Smooth muscle cell (in vitro differentiated cells): Measurements from ENCODE around the gene DNPEP. TPM values are rescaled to one million over a fixed set of nuclear protein-coding genes. Genes with fewer than 3 reads are reported as not detected.

Source experiments
- DNase-seq: peaks from one replicate; lab custom pipeline; 2025; ENCODE audit not compliant: unreplicated experiment; lab: John Stamatoyannopoulos, UW
- H2AFZ ChIP-seq: fragments of 200-600 bp; sonication (generic); 2 replicates; pipeline ENCODE4 v1.6.0; 2016; ENCODE audit warnings: antibody characterized with exemption, low read depth, mild to moderate bottlenecking
- H3F3A ChIP-seq: fragments of 200-600 bp; sonication (generic); 2 replicates; pipeline ENCODE4 v1.6.0; 2017; ENCODE audit warnings: antibody characterized with exemption, low read depth
- H3K27ac ChIP-seq: fragments of 200-600 bp; sonication (generic); 2 replicates; pipeline ENCODE4 v1.5.1; 2016; ENCODE audit warnings: low read depth, mild to moderate bottlenecking
- H3K27me3 ChIP-seq: fragments of 200-600 bp; sonication (generic); 2 replicates; pipeline ENCODE4 v1.6.1; 2016; ENCODE audit warnings: low read depth, mild to moderate bottlenecking
- H3K36me3 ChIP-seq: fragments of 200-600 bp; sonication (generic); 2 replicates; pipeline ENCODE4 v1.5.1; 2016; ENCODE audit warnings: low read depth
- H3K4me1 ChIP-seq: fragments of 200-600 bp; sonication (generic); 2 replicates; pipeline ENCODE4 v1.5.1; 2016; ENCODE audit warnings: low read depth
- H3K4me2 ChIP-seq: fragments of 200-600 bp; sonication (generic); 2 replicates; pipeline ENCODE4 v1.6.0; 2016; ENCODE audit warnings: mild to moderate bottlenecking
- H3K4me3 ChIP-seq: fragments of 200-600 bp; sonication (generic); 2 replicates; pipeline ENCODE4 v1.5.1; 2016; ENCODE audit warnings: mild to moderate bottlenecking
- H3K79me2 ChIP-seq: fragments of 200-600 bp; sonication (generic); 2 replicates; pipeline ENCODE4 v1.6.0; 2016; ENCODE audit warnings: low read depth, mild to moderate bottlenecking
- H3K9ac ChIP-seq: fragments of 200-600 bp; sonication (generic); 2 replicates; pipeline ENCODE4 v1.6.0; 2016; ENCODE audit warnings: low read depth
- H3K9me3 ChIP-seq: fragments of 200-600 bp; sonication (generic); replicated peaks from 2 replicates; pipeline ENCODE4 v1.5.1; 2016; ENCODE audit warnings: low read depth
- H4K20me1 ChIP-seq: fragments of 200-600 bp; sonication (generic); 2 replicates; pipeline ENCODE4 v1.6.0; 2016; ENCODE audit warnings: low read depth
- WGBS: methylation state at CpG from one replicate; pipeline ENCODE4 v1.1.7; 2016; ENCODE audit warnings: low lambda C conversion rate; 5-methylcytosine and 5-hydroxymethylcytosine counted together
- polyA plus RNA-seq: library from polyadenylated mRNA; unstranded; fragments of >200 nt; fragmentation: Nextera tagmentation; extraction: Ambion mirVana; gene quantifications from 2 replicates; pipeline ENCODE4 v1.2.1, GENCODE V29; 2016
- total RNA-seq: library from RNA; depleted of rRNA; stranded (reverse); fragments of >200 nt; gene quantifications from 2 replicates; pipeline ENCODE4 v1.2.3, GENCODE V29; 2014
- TF ChIP-seq, protein P1 (sequence below): fragments of 200-600 bp; sonication (generic); IDR thresholded peaks from 2 replicates; pipeline ENCODE4 v1.5.1; 2017; ENCODE audit warnings: borderline replicate concordance, mild to moderate bottlenecking, antibody characterized with exemption; ENCODE audit not compliant: insufficient read depth, poor library complexity, severe bottlenecking

DNPEP gene
- total and polyA plus RNA-seq, 2 experiments from 2014 or later: 48.1 to 137 TPM

DNA sequence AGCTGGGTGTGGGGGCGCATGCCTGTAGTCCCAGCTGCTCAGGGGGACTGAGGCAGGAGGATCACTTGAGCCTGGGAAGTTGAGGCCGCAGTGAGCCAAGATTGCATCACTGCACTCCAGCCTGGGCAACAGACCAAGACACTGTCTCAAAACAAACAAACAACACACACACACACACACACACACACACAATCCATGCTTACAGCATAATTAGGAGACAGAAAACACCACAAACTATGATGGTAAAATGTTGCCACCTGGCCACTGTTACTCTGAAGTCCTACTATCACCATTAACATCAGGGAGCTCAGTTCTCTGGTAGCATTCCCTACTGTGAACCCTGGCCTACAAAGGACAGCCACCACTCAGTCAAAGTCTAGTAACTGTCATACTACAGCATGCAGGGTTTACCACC is 18.3 kb downstream of the DNPEP start:
- H3K9me3 ChIP-seq: no peaks in the 10 kb centered on the region
- no peak overlapping the region for H2AFZ ChIP-seq
- WGBS: 46% methylated on average over 2 of the region's 2 CpGs
- H3K27ac ChIP-seq: peak overlapping the region; percentile 10
- H3K27me3 ChIP-seq: no peaks in the 10 kb centered on the region
- H3K4me1 ChIP-seq: no peaks in the 10 kb centered on the region
- no peaks in the 10 kb centered on the region for H3K36me3 ChIP-seq
- no peaks in the 10 kb centered on the region for H4K20me1 ChIP-seq
- TF ChIP-seq, protein P1, sequence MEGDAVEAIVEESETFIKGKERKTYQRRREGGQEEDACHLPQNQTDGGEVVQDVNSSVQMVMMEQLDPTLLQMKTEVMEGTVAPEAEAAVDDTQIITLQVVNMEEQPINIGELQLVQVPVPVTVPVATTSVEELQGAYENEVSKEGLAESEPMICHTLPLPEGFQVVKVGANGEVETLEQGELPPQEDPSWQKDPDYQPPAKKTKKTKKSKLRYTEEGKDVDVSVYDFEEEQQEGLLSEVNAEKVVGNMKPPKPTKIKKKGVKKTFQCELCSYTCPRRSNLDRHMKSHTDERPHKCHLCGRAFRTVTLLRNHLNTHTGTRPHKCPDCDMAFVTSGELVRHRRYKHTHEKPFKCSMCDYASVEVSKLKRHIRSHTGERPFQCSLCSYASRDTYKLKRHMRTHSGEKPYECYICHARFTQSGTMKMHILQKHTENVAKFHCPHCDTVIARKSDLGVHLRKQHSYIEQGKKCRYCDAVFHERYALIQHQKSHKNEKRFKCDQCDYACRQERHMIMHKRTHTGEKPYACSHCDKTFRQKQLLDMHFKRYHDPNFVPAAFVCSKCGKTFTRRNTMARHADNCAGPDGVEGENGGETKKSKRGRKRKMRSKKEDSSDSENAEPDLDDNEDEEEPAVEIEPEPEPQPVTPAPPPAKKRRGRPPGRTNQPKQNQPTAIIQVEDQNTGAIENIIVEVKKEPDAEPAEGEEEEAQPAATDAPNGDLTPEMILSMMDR: no peak
- H3F3A ChIP-seq: no peaks in the 10 kb centered on the region
- H3K9ac ChIP-seq: no peak overlapping the region
- H3K79me2 ChIP-seq: no peaks in the 10 kb centered on the region
- peak overlapping the region; percentile 63 for H3K4me2 ChIP-seq
- DNase-seq: no peak
- H3K4me3 ChIP-seq: no peak overlapping the region

DNA sequence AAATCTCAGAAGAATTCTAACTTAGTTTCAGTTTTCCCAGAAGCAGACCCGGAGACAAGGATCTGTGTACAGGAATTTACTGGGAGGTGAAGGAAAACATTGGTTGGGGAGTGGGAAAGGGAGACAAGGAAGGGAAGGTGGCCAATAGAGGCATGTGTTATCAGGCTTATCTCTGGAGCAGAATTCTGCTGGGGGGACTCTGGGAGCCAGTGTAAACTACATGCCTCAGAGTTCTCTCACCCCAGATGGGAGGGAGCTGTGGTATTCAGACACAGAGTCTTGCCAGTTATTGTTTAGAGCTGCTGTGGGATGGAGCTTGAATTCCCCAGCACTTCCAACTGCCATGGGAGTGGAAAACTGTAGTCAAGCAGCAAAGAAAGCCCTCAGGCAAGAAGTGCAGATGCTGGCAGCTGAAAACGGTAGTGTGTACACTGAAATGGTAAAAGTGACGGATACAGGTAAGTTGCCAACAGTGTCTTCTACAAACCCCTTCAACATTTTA is 19.0 kb downstream of the DNPEP start:
- Histone ChIP-seq H3K9ac (no peak overlapping the region), H2AFZ (no peak overlapping the region), H3K4me3 (no peak overlapping the region)

DNA sequence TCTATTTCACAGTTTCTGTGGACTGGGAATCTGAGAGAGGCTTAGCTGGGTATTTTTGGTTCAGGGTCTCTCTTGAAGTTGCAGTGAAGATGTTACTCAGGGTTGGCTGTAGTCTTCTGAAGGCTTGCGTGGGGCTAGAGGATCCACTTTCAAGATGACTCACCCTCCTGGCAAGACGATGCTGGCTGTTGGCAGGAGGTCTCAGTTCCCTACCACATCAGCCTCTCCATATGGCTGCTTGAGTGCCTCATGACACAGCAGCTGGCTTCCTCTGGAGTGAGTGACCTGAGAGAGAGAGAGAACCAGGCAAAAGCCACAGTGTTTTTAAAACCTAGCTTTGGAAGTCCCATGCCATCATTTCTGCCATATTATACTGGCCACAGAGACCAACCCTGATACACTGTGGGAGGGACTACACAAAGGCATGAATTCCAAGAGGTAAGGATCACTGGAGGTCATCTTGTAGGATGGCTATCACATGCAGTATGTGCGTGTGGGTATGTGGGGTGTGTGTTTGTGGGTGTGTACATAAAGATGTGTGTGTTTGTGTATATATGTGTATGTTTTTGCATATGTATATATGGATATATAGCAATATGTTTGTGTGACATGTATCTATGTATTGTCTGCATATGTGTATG is 25.1 kb downstream of the DNPEP start:
- Histone ChIP-seq H3K36me3 (no peaks in the 10 kb centered on the region), H4K20me1 (no peaks in the 10 kb centered on the region), H3K4me2 (peak overlapping the region; percentile 28), H3F3A (no peaks in the 10 kb centered on the region), H3K27ac (no peak overlapping the region), H3K4me3 (no peak overlapping the region), H2AFZ (no peak overlapping the region), H3K27me3 (peaks cover 39% of the 10 kb centered on the region), H3K9me3 (no peaks in the 10 kb centered on the region), H3K9ac (no peak overlapping the region), H3K4me1 (peaks cover 6% of the 10 kb centered on the region), H3K79me2 (no peaks in the 10 kb centered on the region)
- no peak for DNase-seq
- TF ChIP-seq, protein P1: no peak
- 19% methylated on average over 3 of the region's 3 CpGs for WGBS

More for the DNA sequence above, 19.0 kb downstream of the DNPEP start:
- DNase-seq: no peak
- no peaks in the 10 kb centered on the region for H3F3A ChIP-seq
- WGBS: 31% methylated on average over 3 of the region's 3 CpGs
- no peaks in the 10 kb centered on the region for H3K27me3 ChIP-seq
- no peaks in the 10 kb centered on the region for H3K36me3 ChIP-seq
- no peaks in the 10 kb centered on the region for H3K9me3 ChIP-seq
- no peaks in the 10 kb centered on the region for H4K20me1 ChIP-seq
- peak overlapping the region; percentile 10 for H3K27ac ChIP-seq
- H3K79me2 ChIP-seq: no peaks in the 10 kb centered on the region
- TF ChIP-seq, protein P1: no peak
- H3K4me1 ChIP-seq: no peaks in the 10 kb centered on the region
- H3K4me2 ChIP-seq: peak overlapping the region; percentile 63

DNA sequence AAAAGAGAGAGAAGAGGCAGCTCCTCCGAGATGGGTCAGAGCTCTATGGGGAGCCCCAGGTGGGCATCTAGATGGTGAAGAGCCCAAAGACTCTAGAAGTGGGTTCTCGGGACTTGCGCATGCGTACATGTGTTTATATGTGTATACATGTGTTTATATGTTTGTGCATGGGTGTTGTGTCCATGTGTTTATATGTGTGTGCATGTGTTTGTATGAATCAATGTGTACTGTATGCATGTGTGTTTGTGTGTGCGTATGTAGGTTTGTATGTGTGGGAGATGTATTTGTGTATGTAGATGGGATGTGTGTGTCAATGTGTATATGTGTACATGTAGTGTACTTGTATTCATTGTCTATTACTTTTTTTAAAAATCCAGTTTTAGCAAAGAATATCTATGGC is 25.6 kb downstream of the DNPEP start:
- Histone ChIP-seq H3K4me2 (peak overlapping the region; percentile 28), H3K4me3 (no peak overlapping the region), H3K27ac (no peak overlapping the region), H3K9ac (no peak overlapping the region), H3K36me3 (no peaks in the 10 kb centered on the region), H2AFZ (no peak overlapping the region), H3F3A (no peaks in the 10 kb centered on the region), H3K27me3 (peaks cover 45% of the 10 kb centered on the region), H4K20me1 (no peaks in the 10 kb centered on the region), H3K79me2 (no peaks in the 10 kb centered on the region), H3K4me1 (peaks cover 6% of the 10 kb centered on the region), H3K9me3 (no peaks in the 10 kb centered on the region)
- 93% methylated on average over 5 of the region's 5 CpGs for WGBS
- TF ChIP-seq, protein P1: no peak
- DNase-seq: no peak
